Adrenal gland (tissue), 12 donors: ENCODE measurements around the gene L3HYPDH. TPM values are rescaled to one million over a fixed set of nuclear protein-coding genes. Genes with fewer than 3 reads are reported as not detected.

Experiments used
- DNase-seq, 7 donors: peaks; one replicate each; pipeline ENCODE4 v3.0.0-alpha.2; 2019 to 2020
- H3K27ac ChIP-seq, 5 donors: fragments of 200-600 bp; sonication (generic) in 4 of 5; 1 replicate in 3 of 5; 2 replicates in 2 of 5; pipeline versions ENCODE4 v1.5.1 to v1.8.0; 2016 to 2020; ENCODE audit warnings: mild to moderate bottlenecking in 1 of 5
- H3K27me3 ChIP-seq: fragments of 200-600 bp; 2 replicates; pipeline ENCODE4 v1.8.0; 2021
- H3K36me3 ChIP-seq, 2 donors: fragments of 200-600 bp; replicated peaks in 1 of 2; 1 replicate in 1 of 2; 2 replicates in 1 of 2; pipeline versions ENCODE4 v1.5.1 to v1.8.0; 2018 to 2022
- H3K4me1 ChIP-seq, 2 donors: fragments of 200-600 bp; replicated peaks in 1 of 2; 1 replicate in 1 of 2; 2 replicates in 1 of 2; pipeline versions ENCODE4 v1.5.1 to v1.8.0; 2018 to 2021
- H3K4me3 ChIP-seq, 4 donors: fragments of 200-600 bp; sonication (generic) in 3 of 4; one replicate each; pipeline ENCODE4 v1.5.1; 2016 to 2018
- H3K9me3 ChIP-seq, 3 donors: fragments of 200-600 bp; sonication (generic) in 1 of 3; replicated peaks in 1 of 3; 1 replicate in 2 of 3; 2 replicates in 1 of 3; pipeline versions ENCODE4 v1.5.1 to v1.8.0; 2016 to 2021
- POLR2A ChIP-seq, 2 donors: fragments of 450-650 bp; IDR thresholded peaks; one replicate each; pipeline ENCODE4 v1.6.1; 2017; ENCODE audit warnings: antibody characterized with exemption in 2 of 2, mild to moderate bottlenecking in 2 of 2, moderate library complexity in 1 of 2
- WGBS, 4 donors: extraction: QIAGEN DNeasy Blood & Tissue Kit in 2 of 4; methylation state at CpG; one replicate each; pipeline versions ENCODE4 v1.1.5 to v1.1.7; 2013 to 2017; 5-methylcytosine and 5-hydroxymethylcytosine counted together
- intact Hi-C, 2 donors: fragments of 100-400 bp; cut with DNase I; formaldehyde crosslinking; loops; one replicate each; pipeline versions ENCODE4 v1.14.1 to v1.15.0; 2022 to 2023
- polyA plus RNA-seq, 3 donors: library from polyadenylated mRNA; stranded (reverse); fragments of 200-250 nt in 2 of 3; fragments of 350-450 nt in 1 of 3; fragmentation: Illumina TruSeq in 1 of 3; extraction: RNeasy Lipid Tissue Mini Kit (QIAGEN cat#74804) in 1 of 3; gene quantifications; one replicate each; pipeline ENCODE4 v1.2.3, GENCODE V29; 2013 to 2014
- total RNA-seq, 9 donors: library from RNA; depleted of rRNA in 4 of 9; stranded (reverse); fragments of >200 nt in 4 of 9; fragments of 120-200 nt in 1 of 9; fragmentation: NEBNext Ultra II Directional in 1 of 9; extraction: Animal tissue kit (Norgen Biotek cat#: 25700) in 1 of 9; gene quantifications; one replicate each; pipeline versions ENCODE4 v1.1.0 to v1.2.4, GENCODE V29; 2013 to 2023
- TF ChIP-seq, protein P1 (sequence below), 6 experiments: fragments of 450-650 bp in 4 of 6; fragments of 200-600 bp in 2 of 6; sonication (generic) in 1 of 6; IDR thresholded peaks; 1 replicate in 5 of 6; 2 replicates in 1 of 6; pipeline versions ENCODE4 v1.5.1 to v1.8.0; 2016 to 2021; ENCODE audit warnings: antibody characterized with exemption in 6 of 6, mild to moderate bottlenecking in 2 of 6, moderate library complexity in 1 of 6
- donor health status: healthy with polysubstance abuse.
- donor health status: Bipolar disorder and iron deficiency.
- donor health status: DM: yes; HTN: yes; CAD: no.
- donor health status: DM: no; HTN: no; CAD: no.
- donor health status: DM: no; HTN: no; CAD: no.
- donor health status: DM: yes; HTN: yes; CAD: no.

L3HYPDH gene
- total and polyA plus RNA-seq, 12 donors: 7.1 to 59.2 (median 23.8) TPM

DNA sequence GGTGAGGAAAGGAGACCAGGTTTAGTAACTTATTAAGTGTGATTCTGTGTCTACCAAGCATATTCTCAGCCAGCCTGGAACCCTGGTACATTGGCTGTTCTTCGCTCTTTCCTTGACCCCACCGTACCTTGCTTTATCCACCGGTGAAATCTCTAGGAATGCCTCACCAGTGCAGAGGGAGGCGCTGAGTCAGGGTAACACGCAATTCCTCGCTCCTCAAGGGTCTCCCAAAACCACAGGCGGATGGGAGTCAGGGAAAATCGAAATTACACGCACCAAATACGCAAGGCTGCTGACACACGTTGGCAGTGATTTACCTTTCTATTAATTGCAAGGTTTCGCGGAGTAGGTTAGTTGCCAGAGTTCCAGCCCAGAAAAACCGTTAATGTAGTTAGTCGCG, 845 bp downstream of the L3HYPDH start:
- TF ChIP-seq POLR2A (IDR thresholded peaks at IDR 0.05): no peak
- TF ChIP-seq, protein P1, sequence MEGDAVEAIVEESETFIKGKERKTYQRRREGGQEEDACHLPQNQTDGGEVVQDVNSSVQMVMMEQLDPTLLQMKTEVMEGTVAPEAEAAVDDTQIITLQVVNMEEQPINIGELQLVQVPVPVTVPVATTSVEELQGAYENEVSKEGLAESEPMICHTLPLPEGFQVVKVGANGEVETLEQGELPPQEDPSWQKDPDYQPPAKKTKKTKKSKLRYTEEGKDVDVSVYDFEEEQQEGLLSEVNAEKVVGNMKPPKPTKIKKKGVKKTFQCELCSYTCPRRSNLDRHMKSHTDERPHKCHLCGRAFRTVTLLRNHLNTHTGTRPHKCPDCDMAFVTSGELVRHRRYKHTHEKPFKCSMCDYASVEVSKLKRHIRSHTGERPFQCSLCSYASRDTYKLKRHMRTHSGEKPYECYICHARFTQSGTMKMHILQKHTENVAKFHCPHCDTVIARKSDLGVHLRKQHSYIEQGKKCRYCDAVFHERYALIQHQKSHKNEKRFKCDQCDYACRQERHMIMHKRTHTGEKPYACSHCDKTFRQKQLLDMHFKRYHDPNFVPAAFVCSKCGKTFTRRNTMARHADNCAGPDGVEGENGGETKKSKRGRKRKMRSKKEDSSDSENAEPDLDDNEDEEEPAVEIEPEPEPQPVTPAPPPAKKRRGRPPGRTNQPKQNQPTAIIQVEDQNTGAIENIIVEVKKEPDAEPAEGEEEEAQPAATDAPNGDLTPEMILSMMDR (IDR thresholded peaks at IDR 0.05): no peak
- Histone ChIP-seq H3K27ac (peak overlapping the region; percentile 64 to 97 (median 95)), H3K4me3 (peak overlapping the region in 3 of 4 donors; percentile 13 to 89 (median 88)), H3K9me3 (no peaks in the 10 kb centered on the region), H3K4me1 (peaks cover 29 to 74% of the 10 kb centered on the region in 2 donors), H3K36me3 (peaks cover 0 to 17% of the 10 kb centered on the region in 2 donors), H3K27me3 (no peaks in the 10 kb centered on the region)
- intact Hi-C loops: no loop called here
- WGBS, 4 donors: 1 to 3% (median 2%) methylated on average over 16 of the region's 16 CpGs
- DNase-seq: peak; percentile 36 to 70 (median 49)

DNA sequence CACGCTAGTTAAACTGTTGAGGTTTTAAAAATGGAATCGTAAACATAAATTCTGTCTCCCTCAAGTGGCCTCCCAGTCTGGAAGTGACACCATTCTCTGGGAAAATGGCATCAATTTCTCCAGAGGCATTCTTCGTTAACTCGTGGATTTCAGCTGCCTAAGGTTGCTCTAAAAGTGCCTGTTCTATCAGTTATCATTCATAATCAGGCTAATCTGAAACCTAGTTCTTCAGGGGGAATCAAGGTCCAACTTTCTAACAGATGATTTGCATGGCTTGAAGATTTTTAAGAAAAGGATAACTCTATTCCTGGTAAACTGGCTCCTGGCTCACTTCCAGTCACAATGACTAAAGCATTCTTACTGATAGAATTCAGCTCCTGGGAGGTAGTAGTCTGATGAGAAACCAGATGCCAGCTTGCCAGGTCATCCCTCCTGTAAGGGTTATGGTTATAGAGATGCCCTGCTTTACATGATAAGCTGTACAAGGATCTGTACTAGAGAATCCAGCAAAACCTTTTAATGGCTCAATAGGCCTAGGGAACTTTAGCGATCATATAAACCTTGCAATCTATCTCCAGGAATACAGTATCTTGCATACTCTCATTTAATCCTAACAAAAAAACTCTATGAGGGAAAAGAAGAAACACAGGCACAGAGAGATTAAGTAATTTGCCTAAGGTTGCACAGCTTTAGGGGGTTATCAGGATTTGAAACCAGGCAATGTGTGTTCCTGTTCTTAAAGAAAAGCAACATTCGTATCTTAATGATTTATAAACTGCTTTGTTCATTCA, 1.5 kb downstream of the L3HYPDH start:
- intact Hi-C loops: no loop called here
- peak overlapping the region in 2 of 4 donors; percentile 88 to 89 for H3K4me3 ChIP-seq
- peak; percentile 43 to 76 (median 71) for DNase-seq
- peaks cover 0 to 16% of the 10 kb centered on the region in 2 donors for H3K36me3 ChIP-seq
- H3K27ac ChIP-seq: peak overlapping the region; percentile 9 to 97 (median 95)
- H3K4me1 ChIP-seq: peaks cover 29 to 67% of the 10 kb centered on the region in 2 donors
- WGBS, 4 donors: 26 to 34% (median 29%) methylated on average over 6 of the region's 6 CpGs
- no peaks in the 10 kb centered on the region for H3K27me3 ChIP-seq
- H3K9me3 ChIP-seq: no peaks in the 10 kb centered on the region
- TF ChIP-seq, protein P1 (IDR thresholded peaks at IDR 0.05): no peak
- TF ChIP-seq POLR2A (IDR thresholded peaks at IDR 0.05): peak in 1 of 2 donors; percentile 6

DNA sequence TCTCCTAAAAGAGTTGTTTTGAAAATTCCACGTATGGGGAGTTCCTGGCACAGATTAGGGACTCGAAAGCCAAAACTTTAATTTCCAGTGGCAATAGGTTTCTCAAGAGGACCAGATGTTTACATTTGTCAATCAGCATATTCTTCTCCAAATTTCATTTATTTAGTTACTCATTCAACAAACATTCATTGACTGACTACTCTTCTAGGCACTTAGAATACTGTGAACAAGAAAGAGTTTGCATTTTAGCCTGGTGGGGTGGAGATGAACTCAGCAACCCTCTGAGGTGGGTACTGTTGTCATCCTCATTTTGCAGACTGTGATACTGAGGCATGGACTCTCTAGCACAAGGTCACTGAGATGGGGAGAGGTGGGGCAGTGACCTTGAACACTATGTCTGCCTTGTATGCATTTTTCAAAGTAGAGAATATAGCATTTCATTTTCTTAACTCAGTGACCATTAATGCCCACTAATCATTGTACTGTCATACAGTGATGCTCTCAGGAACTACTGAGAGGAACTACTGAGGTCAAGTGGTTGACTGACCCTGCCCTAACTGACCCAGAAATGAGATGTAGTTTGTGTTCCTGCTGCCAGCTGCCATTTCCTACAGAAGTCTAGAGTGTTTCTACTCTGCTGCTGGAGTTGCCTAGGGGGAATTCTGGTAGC, 2.2 kb downstream of the L3HYPDH start:
- intact Hi-C loops: no loop called here
- Histone ChIP-seq H3K27me3 (no peaks in the 10 kb centered on the region), H3K9me3 (no peaks in the 10 kb centered on the region), H3K27ac (peak overlapping the region; percentile 9 to 97 (median 95)), H3K4me1 (peaks cover 29 to 62% of the 10 kb centered on the region in 2 donors), H3K36me3 (peaks cover 0 to 12% of the 10 kb centered on the region in 2 donors), H3K4me3 (peak overlapping the region in 1 of 4 donors; percentile 88)
- DNase-seq: peak in 1 of 7 donors; percentile 6
- TF ChIP-seq, protein P1 (IDR thresholded peaks at IDR 0.05): no peak
- no peak for TF ChIP-seq POLR2A (IDR thresholded peaks at IDR 0.05)
- WGBS, 4 donors: 57 to 75% (median 65%) methylated on average over 2 of the region's 2 CpGs

DNA sequence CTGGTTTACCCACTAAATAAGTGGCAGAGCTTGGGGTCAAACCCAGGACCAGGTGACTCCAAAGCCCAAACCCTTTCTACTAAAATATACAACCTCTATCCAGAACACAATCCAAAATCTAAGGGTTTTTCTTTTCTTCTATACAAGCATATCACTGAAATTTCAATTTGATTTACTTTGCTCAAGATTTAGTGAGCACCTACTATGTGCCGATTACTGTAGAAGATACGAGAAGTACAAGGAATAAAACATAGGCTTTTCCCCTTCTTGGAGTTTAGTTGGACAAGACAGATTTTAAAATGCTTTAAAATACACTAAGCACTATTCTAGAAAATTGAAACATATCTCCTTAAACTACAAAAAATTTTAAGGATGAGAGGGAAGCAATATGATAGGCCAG, 2.8 kb downstream of the L3HYPDH start:
- 95 to 98% (median 97%) methylated on average over 2 of the region's 2 CpGs for whole genome bisulfite sequencing, 4 donors
- Histone ChIP-seq H3K9me3 (no peaks in the 10 kb centered on the region), H3K27me3 (no peaks in the 10 kb centered on the region), H3K27ac (peak overlapping the region in 1 of 5 donors; percentile 24), H3K36me3 (peaks cover 0 to 12% of the 10 kb centered on the region in 2 donors), H3K4me3 (no peak overlapping the region), H3K4me1 (peaks cover 29 to 56% of the 10 kb centered on the region in 2 donors)
- TF ChIP-seq POLR2A (IDR thresholded peaks at IDR 0.05): no peak
- TF ChIP-seq, protein P1 (IDR thresholded peaks at IDR 0.05): no peak
- intact Hi-C loops: no loop called here
- no peak for DNase-seq
